SK-N-SH (cell line): ENCODE results near the gene TSHZ2. TPM values are rescaled to one million over a fixed set of nuclear protein-coding genes. Genes with fewer than 3 reads are reported as not detected.

ENCODE experiments used
- CTCF ChIA-PET: fragments of 300-600, 350-600 bp; formaldehyde crosslinking; extraction: SDS; loops from one replicate; lab custom pipeline; 2021; lab: Yijun Ruan, JAX
- POLR2A ChIA-PET: fragments of 350-600 bp; sonication (Branson Sonifier 250); formaldehyde crosslinking; extraction: SDS; loops from one replicate; lab custom pipeline; 2020; ENCODE audit warnings: antibody characterized with exemption, inconsistent platforms; lab: Yijun Ruan, JAX
- DNase-seq: peaks from one replicate; pipeline ENCODE4 v3.0.0; 2012
- H2AFZ ChIP-seq: fragments of 200-600 bp; sonication (generic); 2 replicates; pipeline ENCODE4 v1.8.1; 2016; ENCODE audit warnings: antibody characterized with exemption, mild to moderate bottlenecking, low read depth
- H3F3A ChIP-seq: fragments of 200-600 bp; sonication (generic); replicated peaks from 2 replicates; pipeline ENCODE3; 2016; ENCODE audit warnings: antibody characterized with exemption, mild to moderate bottlenecking; ENCODE audit not compliant: insufficient read depth
- H3K27ac ChIP-seq, 2 experiments: fragments of 200-500 bp in 1 of 2; fragments of 200-600 bp in 1 of 2; sonication (Bioruptor generic) in 1 of 2; sonication (generic), shearing (Covaris generic) in 1 of 2; 2 replicates each; pipeline versions ENCODE4 v1.5.1 to v1.6.1; 2014 to 2016; ENCODE audit warnings: low read depth in 2 of 2, inconsistent platforms in 1 of 2, low read length in 1 of 2, mild to moderate bottlenecking in 1 of 2, mixed read lengths in 1 of 2
- H3K27me3 ChIP-seq: fragments of 200-600 bp; sonication (generic), shearing (Covaris generic); 2 replicates; pipeline ENCODE4 v1.6.1; 2016; ENCODE audit warnings: mixed run types; ENCODE audit not compliant: insufficient read depth
- H3K36me3 ChIP-seq, 2 experiments: fragments of 200-500 bp in 1 of 2; fragments of 200-600 bp in 1 of 2; sonication (Bioruptor generic) in 1 of 2; sonication (generic) in 1 of 2; replicated peaks in 1 of 2; 2 replicates each; pipeline versions ENCODE3 to v1.5.1; 2014 to 2016; ENCODE audit warnings: low read length in 1 of 2, mild to moderate bottlenecking in 1 of 2; ENCODE audit not compliant: insufficient read depth in 2 of 2, control insufficient read depth in 1 of 2
- H3K4me1 ChIP-seq, 2 experiments: fragments of 200-500 bp in 1 of 2; fragments of 200-600 bp in 1 of 2; sonication (Bioruptor generic) in 1 of 2; sonication (generic), shearing (Covaris generic) in 1 of 2; 2 replicates each; pipeline versions ENCODE4 v1.5.1 to v1.6.1; 2014 to 2016; ENCODE audit warnings: low read depth in 1 of 2, low read length in 1 of 2, mixed run types in 1 of 2; ENCODE audit not compliant: insufficient read depth in 2 of 2, control insufficient read depth in 1 of 2
- H3K4me2 ChIP-seq: fragments of 200-600 bp; sonication (generic), shearing (Covaris generic); 2 replicates; pipeline ENCODE4 v1.6.1; 2017; ENCODE audit warnings: mixed run types
- H3K4me3 ChIP-seq, 2 experiments: fragments of 200-500 bp in 1 of 2; fragments of 200-600 bp in 1 of 2; sonication (Bioruptor generic) in 1 of 2; sonication (generic), shearing (Covaris generic) in 1 of 2; 2 replicates each; pipeline versions ENCODE4 v1.5.1 to v1.8.1; 2014 to 2016; ENCODE audit warnings: low read depth in 2 of 2, inconsistent platforms in 1 of 2, low read length in 1 of 2, mild to moderate bottlenecking in 1 of 2, mixed read lengths in 1 of 2, moderate library complexity in 1 of 2
- H3K79me2 ChIP-seq: fragments of 200-600 bp; sonication (generic); 2 replicates; pipeline ENCODE4 v1.8.1; 2017; ENCODE audit warnings: mild to moderate bottlenecking; ENCODE audit not compliant: insufficient read depth
- H3K9ac ChIP-seq: fragments of 200-600 bp; sonication (generic); 2 replicates; pipeline ENCODE4 v1.6.1; 2017; ENCODE audit warnings: mixed run types
- H3K9me2 ChIP-seq: fragments of 200-600 bp; sonication (generic); 2 replicates; pipeline ENCODE4 v1.6.1; 2017; ENCODE audit warnings: mixed run types
- H3K9me3 ChIP-seq: fragments of 200-600 bp; sonication (generic); 2 replicates; pipeline ENCODE4 v1.6.1; 2017; ENCODE audit warnings: mixed run types, mild to moderate bottlenecking, moderate library complexity
- H4K20me1 ChIP-seq: fragments of 200-600 bp; sonication (generic); 2 replicates; pipeline ENCODE4 v1.6.1; 2017; ENCODE audit warnings: mild to moderate bottlenecking, mixed run types; ENCODE audit not compliant: insufficient read depth
- ELF1 ChIP-seq: IDR thresholded peaks from 2 replicates; pipeline ENCODE4 v1.4.0; 2012
- FOXJ3 ChIP-seq: sonication (generic); formaldehyde crosslinking; IDR thresholded peaks from 2 replicates; pipeline ENCODE4 v1.5.1; 2020; ENCODE audit warnings: mild to moderate bottlenecking, missing genetic modification reagents
- GABPA ChIP-seq: IDR thresholded peaks from 2 replicates; pipeline ENCODE4 v1.4.0; 2012; ENCODE audit warnings: low read depth, mild to moderate bottlenecking
- MEF2A ChIP-seq: IDR thresholded peaks from 2 replicates; pipeline ENCODE4 v1.4.0; 2012; ENCODE audit warnings: low read depth, borderline replicate concordance
- MXI1 ChIP-seq: IDR thresholded peaks from 2 replicates; pipeline ENCODE4 v1.6.1; 2012; ENCODE audit warnings: mild to moderate bottlenecking, low read depth, low read length, improper control_type of control experiment
- PBX3 ChIP-seq: IDR thresholded peaks from 2 replicates; pipeline ENCODE4; 2012
- RCOR1 ChIP-seq: fragments of 150-350 bp; IDR thresholded peaks from 2 replicates; pipeline ENCODE4 v1.6.1; 2017; ENCODE audit warnings: antibody characterized with exemption, low read length
- REST ChIP-seq: IDR thresholded peaks from 2 replicates; pipeline ENCODE4 v1.6.1; 2012; ENCODE audit warnings: mild to moderate bottlenecking, low read depth, low read length, moderate library complexity
- RFX5 ChIP-seq: IDR thresholded peaks from 2 replicates; pipeline ENCODE4 v1.6.1; 2012; ENCODE audit warnings: mild to moderate bottlenecking, improper control_type of control experiment, low read length
- RXRA ChIP-seq: IDR thresholded peaks from 2 replicates; pipeline ENCODE4 v1.4.0; 2012; ENCODE audit warnings: low read depth, mild to moderate bottlenecking, borderline replicate concordance
- TCF12 ChIP-seq: IDR thresholded peaks from 2 replicates; pipeline ENCODE4 v1.4.0; 2012
- TEAD4 ChIP-seq: IDR thresholded peaks from 2 replicates; pipeline ENCODE4 v1.4.0; 2012; ENCODE audit warnings: mild to moderate bottlenecking, borderline replicate concordance; ENCODE audit not compliant: insufficient read depth
- YY1 ChIP-seq: IDR thresholded peaks from 2 replicates; pipeline ENCODE4 v1.4.0; 2012; ENCODE audit warnings: low read depth, mild to moderate bottlenecking
- WGBS: methylation state at CpG from one replicate; pipeline ENCODE4 v1.1.6; 2017; ENCODE audit warnings: low lambda C conversion rate; 5-methylcytosine and 5-hydroxymethylcytosine counted together
- polyA plus RNA-seq, 3 experiments: library from polyadenylated mRNA; depleted of rRNA; stranded (reverse); fragments of >200 nt; gene quantifications; 2 replicates each; pipeline ENCODE4 v1.2.3, GENCODE V29; 2012
- TF ChIP-seq, protein P1 (sequence below): fragments of 150-350 bp; IDR thresholded peaks from 2 replicates; pipeline ENCODE4 v1.6.1; 2017; ENCODE audit warnings: antibody characterized with exemption, low read length, low read depth, borderline replicate concordance
- TF ChIP-seq, protein P2 (sequence below): fragments of 200-600 bp; sonication (generic); IDR thresholded peaks from 2 replicates; pipeline ENCODE4 v1.6.1; 2017; ENCODE audit warnings: antibody characterized with exemption, mild to moderate bottlenecking, moderate library complexity

Gene TSHZ2
- polyA plus RNA-seq, 1 of the 3 experiments (the other 2 are of a cell fraction), result 0.13 TPM

- TF ChIP-seq FOXJ3 (CRISPR knock-in tag), result no peak
- no peak for TF ChIP-seq PBX3
- TF ChIP-seq RFX5, result no peak
- TF ChIP-seq MXI1, result no peak
These were observed 349.4 kb downstream of the TSHZ2 start (continued) for GRCh38 chr20:53321596-53321995.

DNA sequence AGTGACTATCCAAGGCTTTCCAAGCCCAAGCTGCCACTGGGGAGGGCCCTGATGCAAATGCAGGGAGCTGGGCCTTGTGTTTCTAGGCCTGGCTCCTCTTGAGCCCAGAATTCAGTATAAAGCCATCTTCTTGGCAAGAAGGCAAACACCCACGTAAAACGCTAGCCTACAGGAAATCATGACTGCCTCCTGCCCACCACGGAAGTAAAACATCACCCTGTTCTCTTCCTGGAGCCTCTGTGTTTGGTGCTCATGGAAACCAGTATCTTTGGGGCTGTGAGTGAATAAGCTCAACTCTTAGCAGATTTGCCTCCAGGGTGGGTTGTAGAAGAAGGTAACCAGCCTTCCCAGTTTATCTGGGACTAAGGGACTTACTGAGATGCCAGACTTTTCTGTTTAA lies 350.5 kb downstream of the TSHZ2 start:
- no peak overlapping the region for H2AFZ ChIP-seq
- POLR2A ChIA-PET, result no interaction called here

More for the DNA sequence above, 350.5 kb downstream of the TSHZ2 start:
- Histone ChIP-seq H3K27me3 (no peaks in the 10 kb centered on the region), H3K9me2 (no peaks in the 10 kb centered on the region), H3K4me3 (no peak overlapping the region), H3K9ac (no peak overlapping the region), H3K27ac (no peak overlapping the region), H4K20me1 (no peaks in the 10 kb centered on the region), H3K79me2 (no peaks in the 10 kb centered on the region), H3F3A (no peaks in the 10 kb centered on the region), H3K4me1 (no peaks in the 10 kb centered on the region), H3K36me3 (no peaks in the 10 kb centered on the region), H3K4me2 (no peak overlapping the region), H3K9me3 (no peaks in the 10 kb centered on the region)
- DNase-seq, result no peak
- CTCF ChIA-PET, result no interaction called here
- 92% methylated on average over 2 of the region's 3 CpGs for WGBS
- TF ChIP-seq RCOR1 (no peak), TCF12 (no peak), REST (no peak), YY1 (no peak), RXRA (no peak), TEAD4 (no peak), RFX5 (no peak), MXI1 (no peak), ELF1 (no peak), MEF2A (no peak), GABPA (no peak), PBX3 (no peak)
- TF ChIP-seq, protein P1, sequence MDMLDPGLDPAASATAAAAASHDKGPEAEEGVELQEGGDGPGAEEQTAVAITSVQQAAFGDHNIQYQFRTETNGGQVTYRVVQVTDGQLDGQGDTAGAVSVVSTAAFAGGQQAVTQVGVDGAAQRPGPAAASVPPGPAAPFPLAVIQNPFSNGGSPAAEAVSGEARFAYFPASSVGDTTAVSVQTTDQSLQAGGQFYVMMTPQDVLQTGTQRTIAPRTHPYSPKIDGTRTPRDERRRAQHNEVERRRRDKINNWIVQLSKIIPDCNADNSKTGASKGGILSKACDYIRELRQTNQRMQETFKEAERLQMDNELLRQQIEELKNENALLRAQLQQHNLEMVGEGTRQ, result no peak
- TF ChIP-seq, protein P2, sequence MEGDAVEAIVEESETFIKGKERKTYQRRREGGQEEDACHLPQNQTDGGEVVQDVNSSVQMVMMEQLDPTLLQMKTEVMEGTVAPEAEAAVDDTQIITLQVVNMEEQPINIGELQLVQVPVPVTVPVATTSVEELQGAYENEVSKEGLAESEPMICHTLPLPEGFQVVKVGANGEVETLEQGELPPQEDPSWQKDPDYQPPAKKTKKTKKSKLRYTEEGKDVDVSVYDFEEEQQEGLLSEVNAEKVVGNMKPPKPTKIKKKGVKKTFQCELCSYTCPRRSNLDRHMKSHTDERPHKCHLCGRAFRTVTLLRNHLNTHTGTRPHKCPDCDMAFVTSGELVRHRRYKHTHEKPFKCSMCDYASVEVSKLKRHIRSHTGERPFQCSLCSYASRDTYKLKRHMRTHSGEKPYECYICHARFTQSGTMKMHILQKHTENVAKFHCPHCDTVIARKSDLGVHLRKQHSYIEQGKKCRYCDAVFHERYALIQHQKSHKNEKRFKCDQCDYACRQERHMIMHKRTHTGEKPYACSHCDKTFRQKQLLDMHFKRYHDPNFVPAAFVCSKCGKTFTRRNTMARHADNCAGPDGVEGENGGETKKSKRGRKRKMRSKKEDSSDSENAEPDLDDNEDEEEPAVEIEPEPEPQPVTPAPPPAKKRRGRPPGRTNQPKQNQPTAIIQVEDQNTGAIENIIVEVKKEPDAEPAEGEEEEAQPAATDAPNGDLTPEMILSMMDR, result no peak
